ENCODE results near the gene PROX1.

GRCh38 chr1:214066936-214067335, 79.2 kb downstream of the PROX1 start:
- TF ChIP-seq EZH2 (IDR thresholded peaks at IDR 0.05), result no peak
- no peak for TF ChIP-seq CTCF (IDR thresholded peaks at IDR 0.05)

All from neural progenitor cell (in vitro differentiated cells).